Endothelial cell of umbilical vein (primary cell): ENCODE results near the gene FBXO2. TPM values are rescaled to one million over a fixed set of nuclear protein-coding genes. Genes with fewer than 3 reads are reported as not detected.

ENCODE experiments used
- BruUV-seq: library from RNA; stranded (reverse); fragments of 400-500 nt; replicated peaks from 2 replicates; lab custom pipeline; 2021; lab: Mats Ljungman, UMichigan
- CTCF ChIA-PET: fragments of 300-600, 350-600 bp; sonication (Branson Sonifier 250); formaldehyde crosslinking; loops from one replicate; lab custom pipeline; 2021; ENCODE audit warnings: antibody characterized with exemption, inconsistent platforms; lab: Charles Lee
- POLR2A ChIA-PET: fragments of 300-600, 350-600 bp; sonication (Branson Sonifier 250); formaldehyde crosslinking; loops from one replicate; lab custom pipeline; 2021; ENCODE audit warnings: antibody characterized with exemption, inconsistent platforms; lab: Charles Lee
- DNase-seq: peaks from one replicate; pipeline ENCODE4 v3.0.0-alpha.2; 2011; ENCODE audit warnings: low read depth, low spot score
- FAIRE-seq: peaks from 2 replicates; lab custom pipeline; 2011; peaks lifted over from hg19 to GRCh38; lab: Jason Lieb, UNC
- H2AFZ ChIP-seq: 2 replicates; pipeline ENCODE4 v1.6.0; 2012; ENCODE audit warnings: low read depth, low read length, control low read depth, inconsistent platforms
- H3K27ac ChIP-seq: 2 replicates; pipeline ENCODE4 v1.5.1; 2011; ENCODE audit warnings: low read depth, mild to moderate bottlenecking, control low read depth, low read length, moderate library complexity; ENCODE audit not compliant: insufficient read depth
- H3K27me3 ChIP-seq, 2 experiments: 2 replicates each; pipeline versions ENCODE4 v1.6.0 to v1.6.1; 2011; ENCODE audit warnings: low read length in 2 of 2, mixed read lengths in 1 of 2; ENCODE audit not compliant: control insufficient read depth in 2 of 2, insufficient read depth in 2 of 2
- H3K36me3 ChIP-seq, 2 experiments: 2 replicates in 1 of 2; 3 replicates in 1 of 2; pipeline ENCODE4 v1.5.1; 2011; ENCODE audit warnings: low read length in 2 of 2, mild to moderate bottlenecking in 1 of 2, moderate library complexity in 1 of 2; ENCODE audit not compliant: control insufficient read depth in 2 of 2, insufficient read depth in 2 of 2; ENCODE audit errors: extremely low read depth in 1 of 2
- H3K4me1 ChIP-seq: 3 replicates; pipeline ENCODE4 v1.5.1; 2011; ENCODE audit warnings: mild to moderate bottlenecking, low read length; ENCODE audit not compliant: control insufficient read depth, insufficient read depth; ENCODE audit errors: extremely low read depth
- H3K4me2 ChIP-seq: 2 replicates; pipeline ENCODE4 v1.6.1; 2011; ENCODE audit warnings: low read length, control low read depth, mixed read lengths; ENCODE audit not compliant: insufficient read depth
- H3K4me3 ChIP-seq, 3 experiments: fragments of 200-600 bp in 1 of 3; sonication (generic), shearing (Covaris generic) in 1 of 3; replicated peaks in 1 of 3; 2 replicates each; pipeline ENCODE4 v1.5.1; 2011 to 2016; ENCODE audit warnings: control low read depth in 3 of 3, low read length in 3 of 3, mild to moderate bottlenecking in 2 of 3, inconsistent platforms in 1 of 3, low read depth in 1 of 3, moderate library complexity in 1 of 3; ENCODE audit not compliant: insufficient read depth in 1 of 3
- H3K79me2 ChIP-seq: 2 replicates; pipeline ENCODE4 v1.6.0; 2012; ENCODE audit warnings: low read length, inconsistent platforms; ENCODE audit not compliant: control insufficient read depth, insufficient read depth
- H3K9ac ChIP-seq: replicated peaks from 2 replicates; pipeline ENCODE3; 2011; ENCODE audit warnings: low read length, control low read depth; ENCODE audit not compliant: insufficient read depth; ENCODE audit errors: extremely low read depth
- H3K9me1 ChIP-seq: replicated peaks from 3 replicates; pipeline ENCODE4 v1.6.0; 2011; ENCODE audit warnings: mild to moderate bottlenecking, low read length; ENCODE audit not compliant: control insufficient read depth, insufficient read depth; ENCODE audit errors: extremely low read depth
- H3K9me3 ChIP-seq: replicated peaks from 2 replicates; pipeline ENCODE4 v1.5.1; 2012; ENCODE audit warnings: low read length, inconsistent platforms; ENCODE audit not compliant: control insufficient read depth, insufficient read depth
- H4K20me1 ChIP-seq: replicated peaks from 2 replicates; pipeline ENCODE3; 2011; ENCODE audit warnings: mild to moderate bottlenecking, low read length; ENCODE audit not compliant: control insufficient read depth, insufficient read depth; ENCODE audit errors: extremely low read depth
- CTCF ChIP-seq, 2 donors: IDR thresholded peaks; 1 replicate in 1 of 2; 2 replicates in 1 of 2; pipeline ENCODE4 v1.5.1; 2011; ENCODE audit warnings: low read length in 2 of 2, mild to moderate bottlenecking in 2 of 2, moderate library complexity in 2 of 2, control low read depth in 1 of 2, inconsistent platforms in 1 of 2, low read depth in 1 of 2; ENCODE audit not compliant: insufficient read depth in 1 of 2; ENCODE audit errors: extremely low read depth in 1 of 2
- EZH2 ChIP-seq: IDR thresholded peaks from 2 replicates; pipeline ENCODE4 v1.6.1; 2012; ENCODE audit warnings: borderline replicate concordance, low read depth, mild to moderate bottlenecking, moderate library complexity, low read length, inconsistent platforms; ENCODE audit not compliant: severe bottlenecking
- FOS ChIP-seq: IDR thresholded peaks from 2 replicates; pipeline ENCODE4 v1.6.1; 2011; ENCODE audit warnings: mild to moderate bottlenecking, low read length, moderate library complexity, borderline replicate concordance; ENCODE audit not compliant: insufficient read depth
- GATA2 ChIP-seq: IDR thresholded peaks from 2 replicates; pipeline ENCODE4 v1.7.0; 2011; ENCODE audit warnings: low read depth, mild to moderate bottlenecking, moderate library complexity, mixed read lengths, low read length; ENCODE audit not compliant: insufficient read length, insufficient read depth
- JUN ChIP-seq: IDR thresholded peaks from 2 replicates; pipeline ENCODE4 v1.6.1; 2011; ENCODE audit warnings: borderline replicate concordance, low read depth; ENCODE audit not compliant: insufficient read length, insufficient read depth
- MAX ChIP-seq: IDR thresholded peaks from 2 replicates; pipeline ENCODE4 v1.6.1; 2011; ENCODE audit not compliant: insufficient read depth, insufficient read length
- MYC ChIP-seq: IDR thresholded peaks from one replicate; pipeline ENCODE4 v1.6.1; 2011; ENCODE audit warnings: mild to moderate bottlenecking, low read depth, low read length
- POLR2A ChIP-seq: IDR thresholded peaks from 2 replicates; pipeline ENCODE4 v1.6.1; 2012; ENCODE audit warnings: low read depth, mild to moderate bottlenecking, control low read depth, low read length
- POLR2AphosphoS5 ChIP-seq: IDR thresholded peaks from 2 replicates; pipeline ENCODE4 v1.6.1; 2012; ENCODE audit warnings: low read depth, mild to moderate bottlenecking, control low read depth, low read length, moderate library complexity; ENCODE audit not compliant: insufficient read depth
- dilution Hi-C: fragments of 300-500 bp; cut with MboI; formaldehyde crosslinking; loops from one replicate; pipeline ENCODE4 v1.15.0; 2019; ENCODE audit warnings: low sequenced_read_pairs; ENCODE audit not compliant: extremely low pct_ligation_motif_present
- intact Hi-C: fragments of 100-400 bp; cut with micrococcal nuclease; formaldehyde crosslinking; loops from one replicate; pipeline ENCODE4 v1.10.0; 2022
- polyA plus RNA-seq, 4 experiments: library from polyadenylated mRNA; depleted of rRNA in 3 of 4; stranded (reverse) in 3 of 4; unstranded in 1 of 4; fragments of >200 nt; gene quantifications; 2 replicates each; pipeline versions ENCODE4 v1.2.1 to v1.2.3, GENCODE V29; 2011 to 2012; ENCODE audit warnings: missing spikeins in 1 of 4
- total RNA-seq: library from RNA; stranded (reverse); gene quantifications from 2 replicates; pipeline ENCODE4 v1.2.3, GENCODE V29; 2021

FBXO2 gene
- total and polyA plus RNA-seq, 2 donors (not counting 3 experiments of a cell fraction or from before 2014, with no cell fraction given) = 0.42 to 0.91 TPM

GRCh38 chr1:11653861-11654136 is 430 bp downstream of the FBXO2 start:
- no TSS peak for BruUV-seq

More at GRCh38 chr1:11653861-11654136, 430 bp downstream of the FBXO2 start:
- ChIA-PET POLR2A (no interaction called here), CTCF (interaction anchor here (0.6 to 12.8 kb wide), 8 partner anchors 8 to 617 kb away, joined by 3 to 373 read pairs (median 12); partner anchors contain the start of gene FBXO6)
- H3K27ac ChIP-seq = no peak overlapping the region
- H3K9ac ChIP-seq = no peak overlapping the region
- no peaks in the 10 kb centered on the region for H3K27me3 ChIP-seq
- no peaks in the 10 kb centered on the region for H3K9me1 ChIP-seq
- H3K9me3 ChIP-seq = no peaks in the 10 kb centered on the region
- H2AFZ ChIP-seq = no peak overlapping the region
- no peaks in the 10 kb centered on the region for H4K20me1 ChIP-seq
- dilution Hi-C loops (no loop called here), intact Hi-C loops (loop anchor here (1.0 kb wide), 1 partner anchor 28 kb away; the partner anchor contains the start of gene MAD2L2)
- H3K79me2 ChIP-seq = no peaks in the 10 kb centered on the region
- no peak for FAIRE-seq
- H3K4me3 ChIP-seq = no peak overlapping the region
- H3K36me3 ChIP-seq = no peaks in the 10 kb centered on the region
- DNase-seq = no peak
- peaks cover 3% of the 10 kb centered on the region for H3K4me1 ChIP-seq
- H3K4me2 ChIP-seq = no peak overlapping the region
- TF ChIP-seq JUN (no peak), POLR2A (no peak), EZH2 (no peak), POLR2AphosphoS5 (no peak), FOS (no peak), GATA2 (no peak), MYC (no peak), MAX (no peak), CTCF (IDR thresholded peaks at IDR 0.05; ENCODE audit: extremely low read depth in 1 of 2, insufficient read depth in 1 of 2, low read depth in 1 of 2, low read length in 2 of 2) (no peak)
